GM18867 (cell line): ENCODE data around the gene PAF1.
A peak's percentile ranks its signal among the peaks of the same experiment; 100 is the strongest.
"Not testable (repeated sequence)": the region's sequence is repeated elsewhere in the genome, so short reads cannot be mapped to it uniquely, and the experiment has no call there.

Experiments
- ATAC-seq: cut with Tn5 transposase; IDR thresholded peaks from one replicate; pipeline ENCODE4 v1.9.1; 2021; ENCODE audit warnings: mild to moderate bottlenecking, moderate library complexity; ENCODE audit not compliant: unreplicated experiment

PAF1 gene

GRCh38 chr19:39356647-39357046, 34.3 kb downstream of the PAF1 start:
- ATAC-seq = no peak

GRCh38 chr19:39356073-39356472, 34.8 kb downstream of the PAF1 start:
- no peak for ATAC-seq

GRCh38 chr19:39355253-39355652, 35.7 kb downstream of the PAF1 start:
- ATAC-seq = no peak

- ATAC-seq = no peak
Observed at GRCh38 chr19:39352381-39353255, 38.3 kb downstream of the PAF1 start.

- peak; percentile 71 for ATAC-seq
Observed at GRCh38 chr19:39351537-39352064, 39.3 kb downstream of the PAF1 start.

GRCh38 chr19:39350156-39350555, 40.8 kb downstream of the PAF1 start:
- ATAC-seq = no peak

- ATAC-seq = no peak
Observed at GRCh38 chr19:39349326-39349725, 41.6 kb downstream of the PAF1 start.

DNA sequence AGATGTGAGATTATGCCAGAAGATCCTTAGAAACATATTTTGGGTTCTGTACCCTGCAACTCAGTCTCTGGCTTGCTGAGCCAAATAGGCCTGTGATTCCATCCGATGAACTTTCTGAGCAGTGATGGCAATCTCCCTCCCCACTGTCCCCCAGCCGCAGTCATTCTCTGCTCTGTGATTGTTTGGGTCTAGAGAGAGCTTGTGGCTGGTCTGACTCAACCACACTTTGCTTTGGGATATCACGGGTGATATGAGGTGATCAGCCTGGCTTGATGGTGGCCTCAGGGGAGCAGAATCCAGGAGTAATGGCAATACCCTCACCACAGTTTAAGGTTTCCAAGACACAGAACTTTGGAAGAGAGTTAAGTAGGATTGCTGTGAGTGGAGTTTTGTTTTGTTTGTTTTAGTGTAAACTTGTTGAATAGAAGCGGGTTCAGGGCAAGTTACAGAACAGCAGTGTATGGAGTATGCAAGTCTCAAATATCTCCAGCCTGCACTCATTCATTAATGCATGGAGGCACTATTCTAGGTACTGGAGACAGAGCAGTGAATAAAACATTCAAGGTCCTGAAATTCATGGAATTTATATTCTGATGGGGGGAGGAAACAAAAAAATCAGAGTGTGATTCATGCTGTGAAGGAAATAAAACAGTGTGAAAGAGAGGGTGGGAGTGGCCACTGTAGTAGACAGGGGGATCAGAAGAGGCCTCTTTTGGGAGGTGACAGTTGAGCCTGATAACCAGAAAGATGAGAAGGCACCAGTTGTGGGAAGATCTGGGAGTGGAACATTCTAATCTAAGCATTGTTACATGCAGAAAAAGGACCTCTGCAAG, 43.4 kb downstream of the PAF1 start:
- ATAC-seq = no peak

GRCh38 chr19:39345956-39346355, 45.0 kb downstream of the PAF1 start:
- no peak for ATAC-seq

DNA sequence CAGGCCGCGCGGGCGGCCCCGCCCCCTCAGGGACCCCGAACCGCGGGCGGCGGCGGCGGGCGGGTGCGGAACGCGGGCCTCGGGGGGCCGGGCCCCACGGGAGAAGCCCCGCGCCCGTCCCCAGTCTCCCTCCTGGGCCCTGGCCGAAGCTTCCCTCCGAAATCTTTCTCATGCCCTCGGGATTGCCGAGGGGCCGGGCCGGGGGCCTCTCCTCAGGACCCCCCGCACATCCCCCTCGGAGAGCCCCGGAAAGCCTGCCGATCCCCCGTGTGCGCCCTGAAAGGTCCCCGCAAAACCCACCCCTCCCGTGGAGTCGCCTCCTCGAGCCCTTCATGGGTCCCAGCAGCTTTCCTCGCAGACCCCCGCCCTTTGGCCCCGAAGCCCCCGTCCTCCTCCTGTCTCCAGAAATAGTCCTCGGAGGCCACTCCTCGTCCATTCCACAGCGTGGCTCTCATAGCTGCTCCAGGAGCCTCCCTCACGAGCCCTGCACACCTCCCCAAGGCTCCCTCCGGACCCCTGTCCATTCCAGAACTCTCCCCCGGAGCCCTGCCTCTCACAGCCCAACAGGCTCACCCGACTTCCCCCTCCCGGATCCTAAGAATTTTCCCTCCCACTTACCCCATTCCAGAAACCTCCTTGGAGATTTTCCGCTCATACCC, 48.1 kb downstream of the PAF1 start:
- ATAC-seq = no peak

- peak; percentile 88 for ATAC-seq
Observed at GRCh38 chr19:39341719-39342604, 48.9 kb downstream of the PAF1 start, which contains the start of gene SAMD4B. Gene SAMD4B (plus strand): TSS chr19:39342421. CDS start chr19:39356894, 14,473 bp downstream.

GRCh38 chr19:39341129-39341718, 49.7 kb downstream of the PAF1 start:
- no peak for ATAC-seq

DNA sequence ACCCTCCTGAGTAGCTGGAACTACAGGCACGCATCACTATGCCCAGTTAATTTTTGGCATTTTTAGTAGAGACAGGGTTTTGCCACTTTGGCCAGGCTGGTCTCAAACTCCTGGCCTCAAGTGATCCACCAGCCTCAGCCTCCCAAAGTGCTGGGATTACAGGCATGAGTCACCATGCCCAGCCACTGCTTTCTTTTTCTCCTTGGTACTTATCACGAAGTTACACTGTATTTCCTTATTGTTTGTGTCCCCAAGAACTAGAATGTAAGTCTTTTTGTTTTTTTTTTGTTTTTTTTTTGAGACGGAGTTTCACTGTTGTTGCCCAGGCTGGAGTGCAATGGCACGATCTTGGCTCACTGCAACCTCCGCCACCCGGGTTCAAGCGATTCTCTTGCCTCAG, 50.8 kb downstream of the PAF1 start:
- ATAC-seq = not testable (repeated sequence)

DNA sequence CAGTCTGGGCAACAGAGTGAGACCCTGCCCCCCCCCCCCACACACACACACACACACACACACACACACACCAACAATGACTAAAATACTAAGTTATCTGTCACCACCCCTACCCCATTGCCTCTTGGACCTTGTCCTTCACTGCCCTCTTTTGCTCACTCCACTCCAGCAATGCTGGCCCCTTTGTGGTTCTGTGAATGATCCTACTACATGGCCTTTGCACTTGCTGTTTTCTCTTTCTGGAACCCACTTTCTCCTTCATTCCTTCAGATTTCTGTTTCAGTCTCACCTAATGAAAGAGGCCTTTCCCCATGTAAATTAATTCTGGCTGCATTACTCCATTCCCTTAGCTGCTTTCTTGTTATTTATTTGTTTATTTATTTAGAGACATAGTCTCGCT, 51.2 kb downstream of the PAF1 start:
- no peak for ATAC-seq

GRCh38 chr19:39336483-39336882, 54.4 kb downstream of the PAF1 start:
- no peak for ATAC-seq
